GM10248 (cell line): Measurements from ENCODE around the gene SH2D2A.

Experiments used
- CTCF ChIA-PET: fragments of 300-600 bp; sonication (Branson Sonifier 250); formaldehyde crosslinking; extraction: SDS; loops from one replicate; lab custom pipeline; 2021; ENCODE audit warnings: antibody characterized with exemption; lab: Yijun Ruan, JAX
- POLR2A ChIA-PET: fragments of 350-650 bp; sonication (Branson Sonifier 250); formaldehyde crosslinking; extraction: SDS; loops from one replicate; lab custom pipeline; 2020; ENCODE audit warnings: antibody characterized with exemption; lab: Yijun Ruan, JAX
- DNase-seq: peaks from one replicate; pipeline ENCODE4 v3.0.0; 2012; ENCODE audit errors: extremely low spot score
- TF ChIP-seq, protein P1 (sequence below): IDR thresholded peaks from 2 replicates; pipeline ENCODE4 v1.5.1; 2012; ENCODE audit warnings: mild to moderate bottlenecking, low read depth; ENCODE audit errors: extremely low read depth, missing control alignments, control extremely low read depth

SH2D2A gene

DNA sequence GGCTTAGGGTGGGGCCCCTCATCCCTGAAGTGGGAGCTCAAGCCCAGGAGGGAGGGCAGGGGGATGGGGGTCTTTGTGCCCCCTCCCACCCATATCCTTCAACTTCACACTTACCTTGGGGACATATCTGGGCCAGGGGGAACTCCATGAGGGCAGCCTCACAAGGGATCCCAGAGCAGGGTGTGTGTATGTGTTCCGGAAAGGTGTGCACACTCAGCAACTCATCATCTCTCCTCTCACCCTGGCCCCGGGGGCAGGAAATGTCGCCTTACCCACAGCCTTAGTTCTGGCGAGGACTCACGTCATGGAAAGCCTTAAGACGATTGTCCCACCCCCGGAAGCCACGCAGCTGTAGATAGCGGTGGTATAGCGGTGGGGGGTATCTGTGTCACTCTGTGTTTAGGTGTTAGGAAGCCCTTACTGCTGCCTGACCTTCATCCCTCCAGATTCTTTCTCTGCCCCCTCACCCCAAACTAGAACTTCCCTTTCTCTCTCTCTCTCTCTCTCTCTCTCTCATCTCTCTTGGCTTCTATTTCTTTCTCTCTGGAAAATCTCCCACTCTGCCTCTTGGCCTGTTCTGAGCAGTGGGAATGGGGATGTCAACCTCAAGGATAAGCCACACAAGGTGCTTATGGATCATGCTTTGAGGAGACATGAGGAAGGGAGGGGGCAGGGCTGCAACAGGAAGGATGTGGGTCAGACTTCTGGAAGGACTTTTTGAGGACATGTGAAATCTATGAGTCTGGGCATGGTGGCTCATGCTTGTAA, at the start of gene SH2D2A:
TSS of gene SH2D2A (minus strand) at position 288 of the 768 bp plus-strand sequence. CDS start at position 148, 140 bp downstream.
- CTCF ChIA-PET: interaction anchor here (0.8 to 11.5 kb wide), 7 partner anchors 18 to 343 kb away, joined by 3 to 106 read pairs (median 5); partner anchors contain the start of gene NTRK1
- POLR2A ChIA-PET: interaction anchor here (1.0 kb wide), 1 partner anchor 8 kb away, joined by 3 read pairs; no protein-coding TSS in a partner anchor
- peak; percentile 86 for DNase-seq
- TF ChIP-seq, protein P1, sequence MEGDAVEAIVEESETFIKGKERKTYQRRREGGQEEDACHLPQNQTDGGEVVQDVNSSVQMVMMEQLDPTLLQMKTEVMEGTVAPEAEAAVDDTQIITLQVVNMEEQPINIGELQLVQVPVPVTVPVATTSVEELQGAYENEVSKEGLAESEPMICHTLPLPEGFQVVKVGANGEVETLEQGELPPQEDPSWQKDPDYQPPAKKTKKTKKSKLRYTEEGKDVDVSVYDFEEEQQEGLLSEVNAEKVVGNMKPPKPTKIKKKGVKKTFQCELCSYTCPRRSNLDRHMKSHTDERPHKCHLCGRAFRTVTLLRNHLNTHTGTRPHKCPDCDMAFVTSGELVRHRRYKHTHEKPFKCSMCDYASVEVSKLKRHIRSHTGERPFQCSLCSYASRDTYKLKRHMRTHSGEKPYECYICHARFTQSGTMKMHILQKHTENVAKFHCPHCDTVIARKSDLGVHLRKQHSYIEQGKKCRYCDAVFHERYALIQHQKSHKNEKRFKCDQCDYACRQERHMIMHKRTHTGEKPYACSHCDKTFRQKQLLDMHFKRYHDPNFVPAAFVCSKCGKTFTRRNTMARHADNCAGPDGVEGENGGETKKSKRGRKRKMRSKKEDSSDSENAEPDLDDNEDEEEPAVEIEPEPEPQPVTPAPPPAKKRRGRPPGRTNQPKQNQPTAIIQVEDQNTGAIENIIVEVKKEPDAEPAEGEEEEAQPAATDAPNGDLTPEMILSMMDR: no peak

DNA sequence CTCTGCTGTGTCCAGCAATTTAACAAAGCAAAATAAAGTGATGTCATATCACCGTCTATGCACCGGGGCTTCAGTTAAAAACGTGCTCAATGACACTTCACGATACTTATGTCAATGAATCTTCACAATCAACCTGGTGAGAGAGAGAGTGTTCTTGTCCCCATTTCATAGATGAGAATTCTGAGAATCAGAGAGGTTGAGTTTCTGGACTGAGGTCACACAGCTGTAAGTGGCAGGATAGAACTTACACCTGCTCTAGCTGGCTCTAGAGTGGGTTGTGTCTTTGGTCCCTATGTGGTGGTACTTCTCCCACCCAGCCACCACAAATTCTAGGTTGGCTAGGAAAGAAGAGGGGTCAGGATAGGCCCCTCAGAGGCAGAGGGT, 49.2 kb upstream of the SH2D2A start:
- CTCF ChIA-PET: interaction anchor here (1.0 to 1.7 kb wide), 5 partner anchors 18 to 176 kb away, joined by 3 to 4 read pairs (median 3); no protein-coding TSS in a partner anchor
- TF ChIP-seq, protein P1: no peak
- DNase-seq: no peak
- POLR2A ChIA-PET: no interaction called here

DNA sequence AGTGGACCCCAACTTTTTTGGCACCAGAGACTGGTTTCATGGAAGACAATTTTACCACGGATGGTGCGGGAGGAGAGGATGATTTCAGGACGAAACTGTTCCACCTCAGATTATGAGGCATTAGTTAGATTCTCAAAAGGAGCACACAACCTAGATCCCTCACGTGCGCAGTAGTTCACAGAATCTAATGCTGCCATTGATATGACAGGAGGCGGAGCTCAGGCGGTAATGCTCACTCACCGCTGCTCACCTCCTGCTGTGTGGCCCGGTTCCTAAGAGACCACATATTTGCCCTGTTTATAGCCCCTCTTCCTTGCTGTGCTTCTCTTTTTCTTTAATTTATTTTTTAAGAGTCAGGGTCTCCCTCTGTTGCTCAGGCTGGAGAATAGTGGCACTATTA, 48.6 kb upstream of the SH2D2A start:
- DNase-seq: no peak
- POLR2A ChIA-PET: no interaction called here
- TF ChIP-seq, protein P1: no peak
- CTCF ChIA-PET: interaction anchor here (1.4 to 1.7 kb wide), 3 partner anchors 27 to 69 kb away, joined by 3 to 4 read pairs (median 3); no protein-coding TSS in a partner anchor

DNA sequence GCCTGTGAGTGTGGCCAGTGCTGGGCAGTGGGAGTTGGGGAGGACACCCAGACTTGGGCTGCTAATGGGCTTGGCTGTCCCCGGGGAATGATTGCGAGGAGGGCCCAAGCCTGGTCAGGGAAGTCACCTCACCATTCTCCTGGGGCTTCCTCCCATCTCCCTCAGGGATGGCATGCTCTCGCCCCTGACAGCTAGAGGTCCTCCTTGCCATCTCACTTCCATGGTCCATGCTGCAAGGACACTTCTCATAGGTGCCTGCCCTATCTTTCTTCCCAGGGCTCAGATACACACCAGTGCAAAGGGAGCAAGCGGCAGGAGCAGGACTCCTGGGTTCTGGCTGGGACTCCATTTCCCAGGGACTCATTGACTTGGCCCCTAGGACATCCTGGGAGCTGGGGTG, 48.1 kb upstream of the SH2D2A start:
- TF ChIP-seq, protein P1: no peak
- ChIA-PET POLR2A (no interaction called here), CTCF (interaction anchor here (0.9 to 1.5 kb wide), 3 partner anchors 27 to 138 kb away, joined by 3 to 10 read pairs (median 3); no protein-coding TSS in a partner anchor)
- DNase-seq: no peak

DNA sequence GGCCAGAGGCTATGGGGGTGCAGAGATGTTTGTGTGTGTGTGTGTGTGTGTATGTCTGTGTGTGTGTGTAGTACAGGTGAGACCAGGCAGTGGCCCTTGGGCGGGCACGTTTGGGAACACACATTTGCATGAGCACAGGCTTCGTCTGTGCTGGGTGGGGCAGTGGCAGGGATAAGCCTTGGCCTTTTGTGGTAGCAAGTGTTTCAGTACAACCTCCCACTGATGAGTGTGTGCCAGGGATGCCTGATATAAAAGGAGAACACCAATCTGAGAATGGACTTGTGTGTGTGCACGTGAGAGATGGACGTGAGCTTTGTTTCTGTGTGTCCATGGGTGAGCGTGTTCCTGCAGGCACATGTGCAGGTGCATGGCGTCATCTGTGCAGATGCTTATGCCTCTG, 47.0 kb upstream of the SH2D2A start:
- ChIA-PET CTCF (interaction anchor here (0.7 to 8.8 kb wide), 6 partner anchors 10 to 137 kb away, joined by 3 to 149 read pairs (median 6); no protein-coding TSS in a partner anchor), POLR2A (no interaction called here)
- no peak for DNase-seq
- TF ChIP-seq, protein P1: no peak

DNA sequence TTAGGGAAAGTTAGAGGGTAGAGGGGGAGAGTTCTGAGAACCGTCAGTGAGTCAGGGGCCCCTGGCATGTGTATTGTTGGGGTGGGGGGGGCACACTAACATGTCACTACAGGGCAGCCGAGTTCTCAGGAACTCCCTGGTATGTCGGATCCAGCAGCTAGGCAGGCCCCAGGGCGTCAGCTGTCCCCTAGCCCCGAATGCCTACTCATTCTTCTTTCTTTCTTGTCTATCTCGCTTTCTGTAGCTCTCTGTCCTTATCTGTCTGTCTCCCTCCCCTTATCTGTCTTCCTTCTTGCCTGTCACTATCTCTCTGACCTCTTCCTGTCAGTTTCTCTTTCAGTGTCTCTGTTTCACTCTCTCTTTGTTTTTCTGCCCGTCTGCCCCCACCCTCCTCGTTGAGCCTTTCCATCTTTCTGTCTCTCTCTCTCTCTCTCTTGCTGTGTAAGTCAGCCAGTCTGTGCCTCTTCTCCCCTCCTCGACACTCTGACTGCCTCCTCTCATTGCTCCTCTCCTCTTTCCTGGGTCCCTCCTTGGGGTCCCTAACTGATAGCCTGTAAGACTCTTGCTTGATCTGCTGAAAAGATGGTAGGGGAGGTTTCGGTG, 46.5 kb upstream of the SH2D2A start:
- DNase-seq: no peak
- ChIA-PET POLR2A (no interaction called here), CTCF (interaction anchor here (1.0 to 8.8 kb wide), 6 partner anchors 16 to 173 kb away, joined by 3 to 163 read pairs (median 70); partner anchors contain the start of genes ISG20L2 and METTL25B)
- TF ChIP-seq, protein P1: no peak
